Psoas muscle (tissue), 8 donors: Measurements from ENCODE around the gene NR6A1. TPM values are rescaled to one million over a fixed set of nuclear protein-coding genes. Genes with fewer than 3 reads are reported as not detected.

Experiments
- ATAC-seq, 4 donors: fragments of 200-7000 bp; cut with Tn5 transposase; one replicate each; pipeline ENCODE4 v1.9.1; 2020; ENCODE audit warnings: moderate library complexity in 3 of 4, mild to moderate bottlenecking in 2 of 4
- DNase-seq, 2 donors: peaks; one replicate each; pipeline ENCODE4 v3.0.0-alpha.2; 2020
- H3K27ac ChIP-seq: fragments of 200-600 bp; one replicate; pipeline ENCODE4 v1.8.0; 2022
- H3K27me3 ChIP-seq, 3 donors: fragments of 200-600 bp in 1 of 3; one replicate each; pipeline versions ENCODE4 v1.6.1 to v1.8.0; 2013 to 2022; ENCODE audit warnings: low read length in 2 of 3, mild to moderate bottlenecking in 2 of 3, moderate library complexity in 1 of 3; ENCODE audit not compliant: insufficient read depth in 3 of 3
- H3K36me3 ChIP-seq, 2 donors: fragments of 200-600 bp in 1 of 2; one replicate each; pipeline versions ENCODE4 v1.6.1 to v1.8.0; 2013 to 2022; ENCODE audit warnings: low read depth in 1 of 2, mild to moderate bottlenecking in 1 of 2, moderate library complexity in 1 of 2; ENCODE audit not compliant: insufficient read depth in 1 of 2
- H3K4me1 ChIP-seq: fragments of 200-600 bp; one replicate; pipeline ENCODE4 v1.8.0; 2022
- H3K4me3 ChIP-seq: fragments of 200-600 bp; one replicate; pipeline ENCODE4 v1.8.0; 2022; ENCODE audit warnings: mild to moderate bottlenecking
- H3K9me3 ChIP-seq: fragments of 200-600 bp; one replicate; pipeline ENCODE4 v1.8.0; 2022
- WGBS, 3 donors: extraction: QIAGEN DNeasy Blood & Tissue Kit; methylation state at CpG; one replicate each; pipeline versions ENCODE4 v1.1.6 to v1.1.7; 2013; 5-methylcytosine and 5-hydroxymethylcytosine counted together
- intact Hi-C, 2 donors: fragments of 100-400 bp; cut with DNase I; formaldehyde crosslinking; loops; one replicate each; pipeline versions ENCODE4 v1.11.0 to v1.14.2; 2022
- polyA plus RNA-seq, 3 donors: library from polyadenylated mRNA; stranded (reverse); fragments of 200-250 nt; gene quantifications; one replicate each; pipeline ENCODE4 v1.2.3, GENCODE V29; 2013
- total RNA-seq, 4 donors: library from RNA; stranded (reverse); fragmentation: NEBNext Ultra II Directional in 2 of 4; extraction: Animal tissue kit (Norgen Biotek cat#: 25700) in 2 of 4; gene quantifications; one replicate each; pipeline versions ENCODE4 v1.2.1 to v1.2.4, GENCODE V29; 2021 to 2023
- TF ChIP-seq, protein P1 (sequence below): fragments of 200-600 bp; IDR thresholded peaks from one replicate; pipeline ENCODE4 v1.8.0; 2022; ENCODE audit warnings: antibody characterized with exemption
- donor health status: healthy with polysubstance abuse.
- donor health status: DM: no; HTN: no; CAD: no; lungs with moderate emphysema.
- donor health status: Bipolar disorder and iron deficiency.
- donor health status: healthy.
- donor health status: DM: yes; HTN: yes; CAD: no.
- donor health status: DM: no; HTN: no; CAD: no.
- donor health status: DM: no; HTN: no; CAD: no.
- donor health status: DM: yes; HTN: yes; CAD: no.

NR6A1 gene
- total and polyA plus RNA-seq, 7 donors = 0.32 to 2.6 (median 0.70) TPM

- H3K36me3 ChIP-seq = no peaks in the 10 kb centered on the region
- DNase-seq (no peak), ATAC-seq (no peak)
- H3K4me3 ChIP-seq = no peak overlapping the region
- no peaks in the 10 kb centered on the region for H3K27me3 ChIP-seq
- H3K27ac ChIP-seq = no peak overlapping the region
- TF ChIP-seq, protein P1, sequence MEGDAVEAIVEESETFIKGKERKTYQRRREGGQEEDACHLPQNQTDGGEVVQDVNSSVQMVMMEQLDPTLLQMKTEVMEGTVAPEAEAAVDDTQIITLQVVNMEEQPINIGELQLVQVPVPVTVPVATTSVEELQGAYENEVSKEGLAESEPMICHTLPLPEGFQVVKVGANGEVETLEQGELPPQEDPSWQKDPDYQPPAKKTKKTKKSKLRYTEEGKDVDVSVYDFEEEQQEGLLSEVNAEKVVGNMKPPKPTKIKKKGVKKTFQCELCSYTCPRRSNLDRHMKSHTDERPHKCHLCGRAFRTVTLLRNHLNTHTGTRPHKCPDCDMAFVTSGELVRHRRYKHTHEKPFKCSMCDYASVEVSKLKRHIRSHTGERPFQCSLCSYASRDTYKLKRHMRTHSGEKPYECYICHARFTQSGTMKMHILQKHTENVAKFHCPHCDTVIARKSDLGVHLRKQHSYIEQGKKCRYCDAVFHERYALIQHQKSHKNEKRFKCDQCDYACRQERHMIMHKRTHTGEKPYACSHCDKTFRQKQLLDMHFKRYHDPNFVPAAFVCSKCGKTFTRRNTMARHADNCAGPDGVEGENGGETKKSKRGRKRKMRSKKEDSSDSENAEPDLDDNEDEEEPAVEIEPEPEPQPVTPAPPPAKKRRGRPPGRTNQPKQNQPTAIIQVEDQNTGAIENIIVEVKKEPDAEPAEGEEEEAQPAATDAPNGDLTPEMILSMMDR = no peak
- peaks cover 6% of the 10 kb centered on the region for H3K4me1 ChIP-seq
- no peaks in the 10 kb centered on the region for H3K9me3 ChIP-seq
- intact Hi-C loops = no loop called here
Observed at GRCh38 chr9:124631326-124631725, 139.8 kb downstream of the NR6A1 start.

DNA sequence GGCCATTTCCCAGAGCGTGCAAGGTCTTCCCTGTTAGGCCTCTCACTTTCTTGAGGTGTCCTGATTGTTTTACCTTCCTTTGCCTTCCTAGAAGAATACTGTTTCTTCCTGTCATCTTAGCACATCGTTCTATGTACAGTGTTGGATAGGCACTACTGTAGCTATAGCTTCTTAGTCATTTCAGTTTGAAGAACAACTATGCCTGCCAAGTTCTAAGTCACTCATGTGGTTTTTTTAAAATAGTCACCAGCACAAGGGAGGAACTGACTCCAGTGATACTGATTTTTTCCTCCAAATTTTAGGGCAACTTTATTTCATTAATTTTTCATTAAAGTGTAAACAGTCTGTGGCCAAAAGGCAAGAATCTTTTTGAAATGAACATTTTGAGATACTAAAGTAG, 141.5 kb downstream of the NR6A1 start:
- TF ChIP-seq, protein P1 = no peak
- ATAC-seq (peak; percentile 44 to 87 (median 65)), DNase-seq (no peak)
- H3K4me1 ChIP-seq = peaks cover 6% of the 10 kb centered on the region
- no peaks in the 10 kb centered on the region for H3K36me3 ChIP-seq
- 67 to 84% (median 79%) methylated on average over 2 of the region's 2 CpGs for WGBS, 3 donors
- no peaks in the 10 kb centered on the region for H3K27me3 ChIP-seq
- no peaks in the 10 kb centered on the region for H3K9me3 ChIP-seq
- H3K4me3 ChIP-seq = no peak overlapping the region
- intact Hi-C loops = no loop called here
- H3K27ac ChIP-seq = no peak overlapping the region

DNA sequence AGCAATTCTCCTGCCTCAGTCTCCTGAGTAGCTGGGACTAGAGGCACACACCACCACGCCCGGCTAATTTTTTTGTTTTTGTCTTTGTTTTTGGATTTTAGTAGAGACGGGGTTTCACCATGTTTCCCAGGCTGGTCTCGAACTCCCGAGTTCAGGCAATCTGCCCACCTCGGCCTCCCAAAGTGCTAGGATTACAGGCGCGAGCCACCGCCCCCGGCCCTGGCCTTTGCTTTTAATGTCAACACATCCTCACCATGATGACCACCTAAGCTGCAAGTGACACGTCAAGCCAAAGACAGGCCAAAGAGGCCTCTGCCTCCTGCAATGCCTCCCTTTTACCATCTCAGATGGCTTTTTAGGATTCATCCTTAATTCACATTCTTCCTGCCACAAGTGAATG, 142.4 kb downstream of the NR6A1 start:
- TF ChIP-seq, protein P1 = no peak
- intact Hi-C loops = no loop called here
- Histone ChIP-seq H3K4me3 (no peak overlapping the region), H3K27me3 (no peaks in the 10 kb centered on the region), H3K27ac (no peak overlapping the region), H3K36me3 (no peaks in the 10 kb centered on the region), H3K9me3 (no peaks in the 10 kb centered on the region), H3K4me1 (peaks cover 6% of the 10 kb centered on the region)
- 96 to 97% (median 96%) methylated on average over 11 of the region's 11 CpGs for WGBS, 3 donors
- ATAC-seq (no peak), DNase-seq (no peak)

GRCh38 chr9:124626276-124626675, 144.8 kb downstream of the NR6A1 start:
- Histone ChIP-seq H3K4me3 (no peak overlapping the region), H3K27ac (no peak overlapping the region), H3K9me3 (no peaks in the 10 kb centered on the region), H3K36me3 (no peaks in the 10 kb centered on the region), H3K4me1 (peaks cover 9% of the 10 kb centered on the region), H3K27me3 (no peaks in the 10 kb centered on the region)
- ATAC-seq (no peak), DNase-seq (no peak)
- TF ChIP-seq, protein P1 = no peak
- WGBS, 3 donors = 94 to 96% (median 94%) methylated on average over 4 of the region's 4 CpGs
- intact Hi-C loops = no loop called here

DNA sequence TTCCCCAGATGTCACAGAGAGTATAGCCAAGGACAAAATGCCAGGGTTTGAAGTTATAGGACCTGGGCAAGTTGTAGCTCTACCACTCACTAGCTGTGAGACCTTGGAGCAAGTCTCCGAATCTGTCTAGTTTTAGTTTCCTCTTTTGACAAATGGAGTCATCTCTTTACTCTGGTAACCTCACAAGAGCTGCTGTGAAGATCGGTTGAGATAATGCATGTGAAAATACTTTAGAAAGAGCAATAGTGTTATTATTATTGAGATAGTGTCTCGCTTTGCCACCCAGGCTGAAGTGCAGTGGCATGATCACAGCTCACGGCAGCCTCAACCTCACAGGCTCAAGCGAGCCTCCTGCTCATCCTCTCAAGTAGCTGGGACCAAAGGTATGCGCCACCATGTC, 146.0 kb downstream of the NR6A1 start:
- intact Hi-C loops = no loop called here
- H3K36me3 ChIP-seq = no peaks in the 10 kb centered on the region
- H3K4me3 ChIP-seq = no peak overlapping the region
- no peaks in the 10 kb centered on the region for H3K9me3 ChIP-seq
- TF ChIP-seq, protein P1 = no peak
- H3K4me1 ChIP-seq = peaks cover 9% of the 10 kb centered on the region
- H3K27ac ChIP-seq = no peak overlapping the region
- no peak for DNase-seq
- H3K27me3 ChIP-seq = no peaks in the 10 kb centered on the region
- 85 to 97% (median 94%) methylated on average over 6 of the region's 6 CpGs for WGBS, 3 donors
- no peak for ATAC-seq
